BLaER1 treated with 17β-estradiol and CSF1 and Interleukin-3, amounts not matched to agents 10 nM and 100 nM (cell line): ENCODE measurements around the gene CLDN4.
"Not testable (repeated sequence)": the region's sequence is repeated elsewhere in the genome, so short reads cannot be mapped to it uniquely, and the experiment has no call there.

Experiments used
- H3K27ac ChIP-seq, 11 experiments: shearing (Covaris generic); formaldehyde crosslinking; 2 replicates each; pipeline ENCODE4 v1.8.1; 2022
- H3K27me3 ChIP-seq, 11 experiments: shearing (Covaris generic); formaldehyde crosslinking; 2 replicates each; pipeline ENCODE4 v1.8.1; 2022
- H3K36me3 ChIP-seq, 11 experiments: shearing (Covaris generic); formaldehyde crosslinking; 2 replicates each; pipeline ENCODE4 v1.8.1; 2022
- H3K4me1 ChIP-seq, 10 experiments: shearing (Covaris generic); formaldehyde crosslinking; 2 replicates each; pipeline ENCODE4 v1.8.1; 2022
- H3K4me2 ChIP-seq, 11 experiments: shearing (Covaris generic); formaldehyde crosslinking; 2 replicates each; pipeline ENCODE4 v1.8.1; 2022
- H3K4me3 ChIP-seq, 10 experiments: shearing (Covaris generic); formaldehyde crosslinking; 2 replicates each; pipeline ENCODE4 v1.8.1; 2022
- H3K9ac ChIP-seq, 11 experiments: shearing (Covaris generic); formaldehyde crosslinking; 2 replicates each; pipeline ENCODE4 v1.8.1; 2022
- H3K9me3 ChIP-seq, 11 experiments: shearing (Covaris generic); formaldehyde crosslinking; replicated peaks in 1 of 11; 2 replicates each; pipeline ENCODE4 v1.8.1; 2022
- H4K20me1 ChIP-seq, 11 experiments: shearing (Covaris generic); formaldehyde crosslinking; 2 replicates each; pipeline ENCODE4 v1.8.1; 2022
- Cebpa-rat ChIP-seq, 11 experiments: shearing (Covaris generic); IDR thresholded peaks; 2 replicates each; pipeline ENCODE4 v1.8.1; 2022

Gene CLDN4, protein sequence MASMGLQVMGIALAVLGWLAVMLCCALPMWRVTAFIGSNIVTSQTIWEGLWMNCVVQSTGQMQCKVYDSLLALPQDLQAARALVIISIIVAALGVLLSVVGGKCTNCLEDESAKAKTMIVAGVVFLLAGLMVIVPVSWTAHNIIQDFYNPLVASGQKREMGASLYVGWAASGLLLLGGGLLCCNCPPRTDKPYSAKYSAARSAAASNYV

DNA sequence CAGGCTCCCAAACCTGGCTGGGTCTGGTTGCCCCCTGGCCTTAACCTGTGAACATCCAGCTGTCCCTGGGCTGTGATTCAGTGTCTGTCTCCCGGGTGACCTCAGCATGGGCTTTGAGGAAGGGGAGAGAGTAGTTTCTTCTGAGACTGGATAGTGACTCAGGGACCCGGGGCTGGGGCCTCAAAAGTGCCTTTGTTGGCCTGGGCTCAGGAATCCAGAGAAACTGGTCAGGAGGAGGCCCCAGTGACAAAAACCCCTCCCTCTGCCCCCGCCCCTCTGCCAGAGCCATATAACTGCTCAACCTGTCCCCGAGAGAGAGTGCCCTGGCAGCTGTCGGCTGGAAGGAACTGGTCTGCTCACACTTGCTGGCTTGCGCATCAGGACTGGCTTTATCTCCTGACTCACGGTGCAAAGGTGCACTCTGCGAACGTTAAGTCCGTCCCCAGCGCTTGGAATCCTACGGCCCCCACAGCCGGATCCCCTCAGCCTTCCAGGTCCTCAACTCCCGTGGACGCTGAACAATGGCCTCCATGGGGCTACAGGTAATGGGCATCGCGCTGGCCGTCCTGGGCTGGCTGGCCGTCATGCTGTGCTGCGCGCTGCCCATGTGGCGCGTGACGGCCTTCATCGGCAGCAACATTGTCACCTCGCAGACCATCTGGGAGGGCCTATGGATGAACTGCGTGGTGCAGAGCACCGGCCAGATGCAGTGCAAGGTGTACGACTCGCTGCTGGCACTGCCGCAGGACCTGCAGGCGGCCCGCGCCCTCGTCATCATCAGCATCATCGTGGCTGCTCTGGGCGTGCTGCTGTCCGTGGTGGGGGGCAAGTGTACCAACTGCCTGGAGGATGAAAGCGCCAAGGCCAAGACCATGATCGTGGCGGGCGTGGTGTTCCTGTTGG, at the start of gene CLDN4:
CLDN4 (plus strand) TSS at position 316 of the 903 bp plus-strand sequence; CDS start at position 522, 206 bp downstream.
- H3K27me3 ChIP-seq: no peaks in the 10 kb centered on the region; a peak in 1 of 22 replicates
- H3K4me2 ChIP-seq: peak within 1 kb of the TSS in 9 of 11 experiments; percentile 7 to 88 (median 83); a peak in 14 of 22 replicates
- no peak within 1 kb of the TSS; a peak in 1 of 22 replicates for H3K27ac ChIP-seq
- peaks cover 0 to 8% (median 5%) of the 10 kb centered on the region in 11 experiments; a peak in 9 of 22 replicates for H3K9me3 ChIP-seq
- H3K9ac ChIP-seq: peak within 1 kb of the TSS in 1 of 11 experiments; percentile 42; a peak in 1 of 22 replicates
- no peak within 1 kb of the TSS for H3K4me3 ChIP-seq
- H3K4me1 ChIP-seq: peaks cover 43 to 73% (median 64%) of the 10 kb centered on the region in 10 experiments
- peaks cover 0 to 8% (median 0%) of the 10 kb centered on the region in 11 experiments; a peak in 1 of 22 replicates for H4K20me1 ChIP-seq
- H3K36me3 ChIP-seq: no peaks in the 10 kb centered on the region
- no peak for TF ChIP-seq Cebpa-rat (IDR thresholded peaks at IDR 0.05)

DNA sequence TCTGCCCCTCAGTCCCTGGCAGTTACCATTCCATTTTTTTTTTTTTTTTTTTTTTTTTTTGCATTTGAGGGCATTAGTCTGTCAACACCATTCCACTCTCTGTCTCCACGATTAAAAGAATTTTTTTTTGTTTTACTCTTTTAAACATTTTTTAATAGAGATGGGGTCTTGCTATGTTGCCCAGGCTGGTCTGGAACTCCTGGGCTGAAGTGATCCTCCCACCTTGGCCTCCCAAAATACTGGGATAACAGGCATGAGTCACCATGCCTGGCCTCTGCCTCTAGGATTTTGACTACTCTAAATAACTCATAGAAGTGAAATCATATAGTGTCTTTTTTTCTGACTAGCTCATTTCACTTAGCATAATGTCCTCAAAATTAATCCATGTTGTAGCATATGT, 44.2 kb upstream of the CLDN4 start:
- Histone ChIP-seq H3K36me3 (peaks cover 0 to 1% (median 0%) of the 10 kb centered on the region in 11 experiments; a peak in 1 of 22 replicates), H3K27ac (no peak overlapping the region), H4K20me1 (no peaks in the 10 kb centered on the region), H3K4me2 (no peak overlapping the region), H3K27me3 (no peaks in the 10 kb centered on the region), H3K4me1 (no peaks in the 10 kb centered on the region), H3K9ac (no peak overlapping the region), H3K4me3 (no peak overlapping the region), H3K9me3 (peaks cover 54 to 73% (median 59%) of the 10 kb centered on the region in 11 experiments)
- no peak for TF ChIP-seq Cebpa-rat (IDR thresholded peaks at IDR 0.05)

DNA sequence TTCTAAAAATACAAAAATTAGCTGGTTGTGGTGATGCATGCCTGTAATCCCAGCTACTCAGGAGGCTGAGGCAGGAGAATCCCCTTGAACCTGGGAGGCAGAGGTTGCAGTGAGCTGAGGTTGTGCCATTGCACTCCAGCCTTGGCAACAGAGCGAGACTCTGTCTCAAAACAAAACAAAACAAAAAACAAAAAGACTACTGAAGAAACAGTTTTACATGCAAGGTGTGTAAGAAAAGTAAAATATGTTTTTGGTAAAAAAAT, 43.1 kb upstream of the CLDN4 start:
- H3K9ac ChIP-seq, H3K4me1 ChIP-seq, H3K36me3 ChIP-seq, H3K4me2 ChIP-seq, H3K4me3 ChIP-seq, H3K27ac ChIP-seq, H4K20me1 ChIP-seq, H3K27me3 ChIP-seq: not testable (repeated sequence)
- H3K9me3 ChIP-seq: peaks cover 50 to 72% (median 60%) of the 10 kb centered on the region in 11 experiments

DNA sequence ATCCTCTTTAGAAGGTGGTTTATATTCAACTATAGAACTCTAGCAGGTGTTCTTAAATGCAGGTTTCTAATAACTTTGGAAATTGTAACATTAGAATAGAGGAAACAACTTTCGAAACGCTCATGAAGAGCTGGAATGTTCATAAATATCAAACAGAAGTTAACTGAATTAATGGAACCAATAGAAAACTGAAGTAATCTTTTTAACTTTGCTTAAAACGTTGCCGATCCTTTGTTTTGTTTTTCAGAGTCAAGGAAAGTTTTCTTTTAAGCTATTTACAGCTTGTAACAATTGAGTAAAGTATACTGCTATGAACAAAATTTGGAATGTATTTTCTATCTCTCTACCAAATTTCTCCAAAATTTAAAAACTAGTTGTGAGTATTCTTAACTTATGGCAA, 41.7 kb upstream of the CLDN4 start:
- H3K4me2 ChIP-seq: no peak overlapping the region
- no peaks in the 10 kb centered on the region for H4K20me1 ChIP-seq
- peaks cover 4 to 9% (median 8%) of the 10 kb centered on the region in 10 experiments; a peak in 19 of 20 replicates for H3K4me1 ChIP-seq
- no peaks in the 10 kb centered on the region for H3K36me3 ChIP-seq
- no peak overlapping the region for H3K27ac ChIP-seq
- H3K27me3 ChIP-seq: no peaks in the 10 kb centered on the region
- no peak overlapping the region for H3K9ac ChIP-seq
- no peak overlapping the region for H3K4me3 ChIP-seq
- peaks cover 50 to 73% (median 59%) of the 10 kb centered on the region in 11 experiments for H3K9me3 ChIP-seq
- no peak for TF ChIP-seq Cebpa-rat (IDR thresholded peaks at IDR 0.05)

- not testable (repeated sequence) for H3K4me2 ChIP-seq, H3K36me3 ChIP-seq, H3K27ac ChIP-seq, H3K9ac ChIP-seq, H3K4me3 ChIP-seq, H4K20me1 ChIP-seq, H3K27me3 ChIP-seq
- peaks cover 11 to 15% (median 13%) of the 10 kb centered on the region in 10 experiments for H3K4me1 ChIP-seq
- peaks cover 52 to 76% (median 60%) of the 10 kb centered on the region in 11 experiments for H3K9me3 ChIP-seq
These were observed 39.6 kb upstream of the CLDN4 start for GRCh38 chr7:73791170-73791690.

- H3K4me2 ChIP-seq, H4K20me1 ChIP-seq, H3K36me3 ChIP-seq, H3K27me3 ChIP-seq, H3K4me3 ChIP-seq, H3K27ac ChIP-seq, H3K9ac ChIP-seq: not testable (repeated sequence)
- Histone ChIP-seq H3K9me3 (peaks cover 17 to 45% (median 31%) of the 10 kb centered on the region in 11 experiments), H3K4me1 (peaks cover 11 to 18% (median 15%) of the 10 kb centered on the region in 10 experiments)
These were observed 35.6 kb upstream of the CLDN4 start for GRCh38 chr7:73795188-73795587.

GRCh38 chr7:73796656-73797055, 34.1 kb upstream of the CLDN4 start:
- H3K9me3 ChIP-seq: peaks cover 3 to 30% (median 16%) of the 10 kb centered on the region in 11 experiments; a peak in 19 of 22 replicates
- not testable (repeated sequence) for H3K4me3 ChIP-seq, H3K4me2 ChIP-seq, H3K27me3 ChIP-seq, H3K9ac ChIP-seq, H3K36me3 ChIP-seq, H3K27ac ChIP-seq, H4K20me1 ChIP-seq
- H3K4me1 ChIP-seq: peaks cover 11 to 18% (median 15%) of the 10 kb centered on the region in 10 experiments

GRCh38 chr7:73797176-73797575, 33.6 kb upstream of the CLDN4 start:
- peaks cover 0 to 25% (median 11%) of the 10 kb centered on the region in 11 experiments; a peak in 14 of 22 replicates for H3K9me3 ChIP-seq
- H3K36me3 ChIP-seq, H4K20me1 ChIP-seq, H3K27me3 ChIP-seq, H3K4me2 ChIP-seq, H3K27ac ChIP-seq, H3K9ac ChIP-seq, H3K4me3 ChIP-seq: not testable (repeated sequence)
- peaks cover 11 to 18% (median 15%) of the 10 kb centered on the region in 10 experiments for H3K4me1 ChIP-seq

DNA sequence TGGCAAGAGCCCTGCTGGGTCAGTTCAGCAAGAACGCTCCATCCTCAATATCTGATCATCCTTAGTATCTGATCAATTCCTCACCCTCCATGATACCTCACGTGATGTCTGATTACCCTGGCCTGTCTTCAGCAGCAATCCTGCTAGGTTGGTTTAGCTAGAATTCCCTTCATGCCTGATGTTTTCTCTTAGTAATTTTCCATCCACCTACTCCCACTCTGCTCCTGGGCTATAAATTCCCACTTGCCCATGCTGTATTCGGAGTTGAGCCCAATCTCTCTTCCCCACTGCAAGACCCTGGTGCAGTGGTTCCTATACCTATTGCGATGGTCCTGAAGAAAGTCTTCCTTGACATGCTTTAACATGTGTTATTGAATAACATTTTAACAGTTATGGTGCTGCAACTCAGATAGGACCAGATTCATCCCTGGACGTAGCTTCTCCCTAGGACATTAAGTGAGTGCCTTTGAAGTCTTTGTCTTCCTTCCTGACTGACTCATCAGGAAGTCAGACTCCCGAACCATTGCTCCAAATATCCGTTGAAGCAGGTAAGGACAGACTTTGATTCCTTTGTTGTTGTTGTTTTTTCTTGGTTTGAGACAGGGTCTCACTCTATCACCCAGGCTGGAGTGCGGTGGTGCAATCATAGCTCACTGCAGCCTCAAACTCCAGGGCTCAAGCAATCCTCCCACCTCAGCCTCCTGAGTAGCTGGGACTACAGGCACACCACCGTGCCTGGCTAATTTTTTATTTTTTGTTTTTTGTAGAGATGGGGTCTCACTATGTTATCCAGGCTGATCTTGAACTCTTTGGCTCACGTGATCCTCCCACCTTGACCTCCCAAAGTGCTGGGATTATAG, 31.3 kb upstream of the CLDN4 start:
- Histone ChIP-seq H4K20me1 (no peaks in the 10 kb centered on the region; a peak in 1 of 22 replicates), H3K4me2 (0 out of 22 replicates have a peak overlapping the region, but pooled peaks of 1 of the 11 experiments have one; percentile 3), H3K4me3 (no peak overlapping the region), H3K27ac (no peak overlapping the region), H3K9ac (no peak overlapping the region), H3K9me3 (peaks cover 0 to 20% (median 8%) of the 10 kb centered on the region in 11 experiments; a peak in 11 of 22 replicates), H3K27me3 (no peaks in the 10 kb centered on the region), H3K4me1 (peaks cover 0 to 5% (median 2%) of the 10 kb centered on the region in 10 experiments; a peak in 11 of 20 replicates), H3K36me3 (no peaks in the 10 kb centered on the region)
- no peak for TF ChIP-seq Cebpa-rat (IDR thresholded peaks at IDR 0.05)
